Measurements from ENCODE around the gene BET1L.
"Not testable (repeated sequence)": the region's sequence is repeated elsewhere in the genome, so short reads cannot be mapped to it uniquely, and the experiment has no call there.

The BET1L gene

GRCh38 chr11:193481-193880 is 13.7 kb downstream of the BET1L start:
- not testable (repeated sequence) for DNase-seq (ENCODE audit: low read depth)

DNA sequence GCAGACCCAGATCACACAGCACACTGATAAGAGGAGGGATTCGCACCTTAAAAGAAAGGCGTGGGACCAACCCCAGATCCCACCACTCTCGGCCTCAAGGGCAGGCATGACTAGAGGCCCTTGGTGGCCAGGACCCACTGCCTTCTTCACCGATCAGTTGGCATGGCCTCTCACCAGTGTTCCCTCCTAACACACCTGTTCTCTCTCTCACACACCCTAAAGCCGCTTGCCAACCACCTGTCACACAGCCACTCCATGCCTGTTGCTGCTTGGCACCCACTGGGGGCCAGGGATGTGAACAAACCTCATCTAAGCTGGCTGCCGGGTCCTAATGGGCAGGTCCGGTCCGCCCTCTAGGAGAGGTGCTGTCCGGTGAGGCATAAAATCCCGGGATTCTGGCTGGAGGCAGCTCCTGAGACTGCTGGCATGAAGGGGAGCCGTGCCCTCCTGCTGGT is 14.5 kb downstream of the BET1L start, which contains the start of gene SCGB1C1:
Gene SCGB1C1, plus strand, starts transcription at position 405 of the 455 bp plus-strand sequence. Its CDS starts 22 bp downstream, at position 427.
- DNase-seq (ENCODE audit: low read depth), result not testable (repeated sequence)

DNA sequence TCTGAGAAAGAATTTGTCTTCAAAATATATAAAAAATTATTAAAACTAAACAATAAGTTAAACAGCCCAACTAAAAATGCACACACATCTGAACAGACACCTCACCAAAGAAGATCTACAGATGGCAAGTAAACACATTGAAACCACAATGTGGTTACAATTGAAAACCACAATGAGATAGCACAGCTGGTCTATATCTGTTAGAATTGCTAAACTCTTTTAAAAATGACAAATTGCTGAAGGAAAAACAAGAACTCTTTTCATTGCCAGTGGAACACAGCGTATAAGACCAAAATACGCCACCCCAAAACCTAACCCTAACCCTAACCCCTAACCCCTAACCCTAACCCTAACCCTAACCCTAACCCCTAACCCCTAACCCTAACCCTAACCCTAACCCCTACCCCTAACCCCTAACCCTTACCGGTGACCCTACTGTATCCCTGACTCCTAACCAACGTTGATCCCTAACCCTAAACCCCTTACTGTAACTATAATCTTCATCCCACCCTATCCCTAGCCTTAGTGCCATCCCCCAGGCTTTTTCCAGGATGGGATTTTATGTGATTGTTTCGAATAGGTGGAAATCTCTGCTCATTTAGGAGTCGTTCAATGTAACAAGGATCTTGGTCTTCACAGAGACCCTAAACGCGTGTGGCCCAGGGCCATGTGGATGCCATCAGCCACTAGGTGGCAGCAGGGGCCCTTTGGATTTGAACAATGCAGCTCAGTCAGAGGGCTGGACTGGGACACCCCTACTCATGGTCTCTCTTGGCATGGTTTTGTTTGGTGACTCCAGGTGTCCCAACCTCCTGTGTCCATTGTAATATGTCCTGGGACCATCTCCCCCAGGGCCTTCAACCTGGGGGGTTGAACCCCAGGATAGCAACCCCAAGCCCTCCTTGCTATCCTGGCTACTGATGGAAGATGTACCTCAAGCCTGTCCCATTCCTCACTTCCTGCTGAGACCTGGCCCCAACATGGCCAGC is 15.4 kb downstream of the BET1L start:
- not testable (repeated sequence) for DNase-seq (ENCODE audit: low read depth)

GRCh38 chr11:190546-190945 is 16.7 kb downstream of the BET1L start:
- not testable (repeated sequence) for DNase-seq (ENCODE audit: low read depth)

DNA sequence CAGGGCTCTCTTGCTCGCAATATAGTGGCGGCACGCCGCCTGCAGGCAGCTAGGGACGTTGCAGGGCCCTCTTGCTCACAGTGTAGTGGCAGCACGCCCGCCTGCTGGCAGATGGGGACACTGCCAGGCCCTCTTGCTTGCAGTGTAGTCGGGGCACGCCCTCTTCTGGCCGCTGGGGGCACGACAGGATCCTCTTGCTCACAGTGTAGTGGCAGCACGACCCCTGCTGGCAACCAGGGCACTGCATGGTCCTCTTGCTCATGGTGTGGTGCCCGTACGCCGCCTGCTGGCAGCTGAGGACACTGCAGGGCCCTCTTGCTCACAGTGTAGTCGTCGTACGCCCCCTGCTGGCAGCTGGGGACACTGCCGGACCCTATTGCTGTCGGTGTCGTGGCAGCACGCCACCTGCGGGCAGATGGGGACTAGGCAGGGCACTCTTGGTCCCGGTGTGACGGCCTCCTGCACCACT is 17.3 kb downstream of the BET1L start:
- DNase-seq (ENCODE audit: low read depth), result not testable (repeated sequence)

- not testable (repeated sequence) for DNase-seq (ENCODE audit: low read depth)
Observed at GRCh38 chr11:189200-189783, 17.9 kb downstream of the BET1L start.

- not testable (repeated sequence) for DNase-seq (ENCODE audit: low read depth)
Observed at GRCh38 chr11:180242-180641, 27.0 kb downstream of the BET1L start.

All from stimulated activated CD8-positive, alpha-beta memory T cell treated with anti-CD3 and anti-CD28 coated beads, Interleukin-12 subunit alpha, Interleukin-12 subunit beta, amount 100 ng/mL, for 1 hour (primary cell).